ENCODE measurements around the gene ZNF628.

The ZNF628 gene

GRCh38 chr19:55525289-55526101, 49.1 kb downstream of the ZNF628 start:
- Mint-ChIP-seq H3K27ac (no peak overlapping the region), H3K9me3 (no peaks in the 10 kb centered on the region)
- intact Hi-C loops (cut with micrococcal nuclease), result no loop called here

DNA sequence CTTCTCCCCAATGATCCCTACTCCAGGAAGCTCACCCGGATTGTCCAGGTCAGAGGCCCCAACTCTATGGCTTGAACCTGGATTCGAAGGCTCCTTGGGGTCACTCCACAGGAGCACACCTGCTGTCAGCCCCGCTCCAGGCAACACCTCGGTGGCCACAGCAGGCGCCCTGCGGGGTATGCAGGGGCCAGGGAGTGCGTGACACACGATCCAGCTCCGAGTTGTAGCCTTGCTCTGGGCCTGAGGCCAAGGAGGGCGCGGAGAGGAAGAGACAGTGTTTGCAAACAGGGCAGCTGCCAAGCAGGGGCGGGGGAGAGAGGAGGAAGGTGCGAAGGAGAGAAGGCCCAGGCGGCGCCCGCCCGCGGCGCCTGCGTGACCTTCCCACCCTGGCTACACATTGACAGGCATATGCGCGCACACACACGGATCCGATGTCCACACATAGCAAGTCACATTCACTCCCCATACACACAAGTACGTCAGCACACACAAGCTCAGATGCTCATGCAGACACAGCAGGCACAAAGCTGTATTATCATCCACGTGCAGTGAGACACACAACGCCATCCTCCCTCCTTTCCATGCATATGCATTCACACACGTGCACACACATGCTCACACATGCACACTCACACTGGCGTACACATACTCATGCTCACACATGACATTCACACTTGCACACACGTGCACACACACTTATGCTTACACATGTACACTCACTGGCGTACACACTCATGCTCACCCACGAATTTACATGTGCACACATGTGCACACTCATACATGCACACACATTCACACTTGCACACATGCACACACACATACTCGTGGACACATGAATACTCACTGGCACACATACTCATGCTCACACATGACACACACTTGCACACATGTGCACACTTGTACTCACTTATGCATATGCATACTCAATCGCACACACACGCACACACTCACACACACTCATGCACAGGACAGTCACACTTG, 50.1 kb downstream of the ZNF628 start:
- intact Hi-C loops (cut with micrococcal nuclease), result no loop called here

More at GRCh38 chr19:55525289-55526101, 49.1 kb downstream of the ZNF628 start:
- Mint-ChIP-seq H3K4me1 (ENCODE audit: low read depth) (no peaks in the 10 kb centered on the region), H3K27me3 (peaks cover 9% of the 10 kb centered on the region), H3K4me3 (no peak overlapping the region), H3K36me3 (ENCODE audit: low read depth) (no peaks in the 10 kb centered on the region)

DNA sequence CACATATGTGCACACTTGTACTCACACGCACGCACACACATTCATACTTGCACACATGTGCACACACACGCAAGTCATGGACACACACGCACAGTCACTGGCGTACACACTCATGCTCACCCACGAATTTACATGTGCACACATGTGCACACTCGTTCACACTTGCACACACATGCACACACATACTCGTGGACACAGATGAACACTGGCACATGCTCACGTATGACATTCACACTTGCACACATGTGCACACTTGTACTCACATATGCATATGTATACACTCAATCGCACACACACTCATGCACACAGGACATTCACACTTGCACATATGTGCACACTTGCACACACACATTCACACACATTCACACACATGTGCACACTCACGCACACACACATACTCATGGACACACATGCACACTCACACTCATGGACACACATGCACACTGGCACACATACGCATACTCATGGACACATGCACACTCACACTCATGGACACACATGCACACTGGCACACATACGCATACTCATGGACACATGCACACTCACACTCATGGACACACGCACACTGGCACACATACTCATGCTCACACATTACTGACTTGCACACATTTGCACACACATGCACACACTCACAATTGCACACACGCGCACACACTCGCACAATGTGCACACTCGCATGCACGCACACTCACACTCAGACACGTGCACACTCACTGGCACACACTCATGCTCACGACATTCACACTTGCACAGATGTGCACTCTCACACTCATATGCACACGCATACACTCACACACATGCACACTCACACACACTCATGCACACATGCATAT, 51.0 kb downstream of the ZNF628 start:
- H3K27ac Mint-ChIP-seq, result no peak overlapping the region
- no peak overlapping the region for H3K4me3 Mint-ChIP-seq
- intact Hi-C loops (cut with micrococcal nuclease), result no loop called here
- H3K4me1 Mint-ChIP-seq (ENCODE audit: low read depth), result no peaks in the 10 kb centered on the region
- H3K9me3 Mint-ChIP-seq, result no peaks in the 10 kb centered on the region
- H3K36me3 Mint-ChIP-seq (ENCODE audit: low read depth), result no peaks in the 10 kb centered on the region
- peaks cover 9% of the 10 kb centered on the region for H3K27me3 Mint-ChIP-seq

More for the DNA sequence above, 50.1 kb downstream of the ZNF628 start:
- H3K36me3 Mint-ChIP-seq (ENCODE audit: low read depth), result no peaks in the 10 kb centered on the region
- no peak overlapping the region for H3K4me3 Mint-ChIP-seq
- peaks cover 9% of the 10 kb centered on the region for H3K27me3 Mint-ChIP-seq
- H3K9me3 Mint-ChIP-seq, result no peaks in the 10 kb centered on the region
- no peaks in the 10 kb centered on the region for H3K4me1 Mint-ChIP-seq (ENCODE audit: low read depth)
- H3K27ac Mint-ChIP-seq, result no peak overlapping the region

DNA sequence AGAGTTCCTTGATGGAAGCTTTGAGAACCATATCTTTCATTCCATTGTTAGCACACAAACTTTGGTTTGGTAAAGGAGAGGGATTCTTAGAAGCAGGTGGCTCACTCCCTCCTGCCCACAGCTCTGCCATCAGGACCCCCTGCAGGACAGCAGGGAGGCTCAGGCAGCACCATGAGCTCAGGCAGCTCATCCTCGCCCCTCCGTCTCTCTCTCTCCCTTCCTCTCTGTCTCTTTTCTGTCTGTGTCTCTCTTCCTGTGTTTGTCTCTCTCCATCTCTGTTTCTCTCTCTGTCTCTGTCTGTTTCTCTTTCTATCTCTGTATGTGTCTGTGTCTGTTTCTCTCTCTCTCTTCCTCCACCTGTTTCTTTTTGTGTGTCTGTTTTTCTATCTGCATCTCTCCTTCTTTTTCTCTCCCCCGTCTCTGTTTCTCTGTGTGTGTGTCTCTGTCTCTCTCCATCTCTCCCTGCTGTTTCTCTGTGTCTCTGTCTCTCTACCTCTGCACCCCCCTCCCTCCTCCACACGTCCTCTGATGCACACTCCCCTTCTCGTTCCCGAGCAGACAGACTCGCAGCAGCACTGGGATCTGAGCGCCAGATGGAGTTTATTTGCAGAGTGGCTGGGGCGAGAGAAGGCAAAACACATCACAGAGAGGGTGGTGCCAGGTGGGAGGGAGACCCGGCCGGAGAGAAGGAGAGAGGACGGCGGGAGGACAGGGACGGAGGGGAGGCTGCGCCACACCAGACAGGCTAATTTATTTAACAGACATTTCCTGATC, 51.8 kb downstream of the ZNF628 start:
- intact Hi-C loops (cut with micrococcal nuclease), result no loop called here
- H3K36me3 Mint-ChIP-seq (ENCODE audit: low read depth), result no peaks in the 10 kb centered on the region
- no peak overlapping the region for H3K4me3 Mint-ChIP-seq
- H3K27me3 Mint-ChIP-seq, result peaks cover 9% of the 10 kb centered on the region
- H3K4me1 Mint-ChIP-seq (ENCODE audit: low read depth), result no peaks in the 10 kb centered on the region
- no peaks in the 10 kb centered on the region for H3K9me3 Mint-ChIP-seq
- H3K27ac Mint-ChIP-seq, result no peak overlapping the region

- Mint-ChIP-seq H3K27ac (no peak overlapping the region), H3K36me3 (ENCODE audit: low read depth) (no peaks in the 10 kb centered on the region), H3K4me3 (no peak overlapping the region), H3K4me1 (ENCODE audit: low read depth) (no peaks in the 10 kb centered on the region), H3K27me3 (peaks cover 14% of the 10 kb centered on the region), H3K9me3 (no peaks in the 10 kb centered on the region)
- intact Hi-C loops (cut with micrococcal nuclease), result no loop called here
These were observed 53.3 kb downstream of the ZNF628 start for GRCh38 chr19:55529636-55530234.

- Mint-ChIP-seq H3K4me1 (ENCODE audit: low read depth) (peaks cover 10% of the 10 kb centered on the region), H3K9me3 (no peaks in the 10 kb centered on the region), H3K27ac (no peak overlapping the region), H3K27me3 (peaks cover 8% of the 10 kb centered on the region), H3K36me3 (ENCODE audit: low read depth) (no peaks in the 10 kb centered on the region), H3K4me3 (no peak overlapping the region)
- intact Hi-C loops (cut with micrococcal nuclease), result no loop called here
These were observed 54.6 kb downstream of the ZNF628 start for GRCh38 chr19:55530996-55531395.
